DMS 273 treated with DMSO at 0.1 percent for 48 hours (cell line): ENCODE data around the gene CDK14.
A peak's percentile ranks its signal among the peaks of the same experiment; 100 is the strongest.

ENCODE experiments used
- DNase-seq: peaks from one replicate; lab custom pipeline; 2025; lab: John Stamatoyannopoulos, UW

Gene CDK14

DNA sequence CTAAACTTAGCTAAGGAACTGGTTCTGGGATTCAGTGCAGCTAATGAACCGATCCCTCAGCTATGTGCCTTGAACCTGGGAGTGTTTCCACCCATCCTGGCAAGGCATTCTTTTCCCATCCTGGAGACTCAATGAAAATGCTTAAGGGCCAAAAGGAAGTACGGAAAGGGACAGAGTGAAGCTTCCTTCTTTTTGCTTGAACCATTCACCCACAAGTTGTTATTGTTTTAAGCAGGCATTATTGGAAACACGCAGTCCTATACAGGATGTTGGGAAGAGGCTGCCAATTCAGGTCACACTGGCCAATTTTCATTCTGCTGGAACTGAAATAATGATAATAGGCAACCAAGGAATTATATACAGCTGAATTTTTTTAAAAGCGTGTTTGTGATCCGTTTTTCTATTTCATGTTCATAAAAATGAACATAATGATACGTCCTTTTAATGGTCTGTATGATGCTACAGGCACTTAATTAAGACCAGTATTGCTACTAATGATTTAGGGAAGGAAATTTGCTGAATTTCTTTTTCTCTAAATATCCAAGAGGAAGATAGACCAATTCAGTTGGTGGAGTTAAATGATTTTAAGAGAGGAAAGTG lies 610.3 kb downstream of the CDK14 start:
- no peak for DNase-seq

DNA sequence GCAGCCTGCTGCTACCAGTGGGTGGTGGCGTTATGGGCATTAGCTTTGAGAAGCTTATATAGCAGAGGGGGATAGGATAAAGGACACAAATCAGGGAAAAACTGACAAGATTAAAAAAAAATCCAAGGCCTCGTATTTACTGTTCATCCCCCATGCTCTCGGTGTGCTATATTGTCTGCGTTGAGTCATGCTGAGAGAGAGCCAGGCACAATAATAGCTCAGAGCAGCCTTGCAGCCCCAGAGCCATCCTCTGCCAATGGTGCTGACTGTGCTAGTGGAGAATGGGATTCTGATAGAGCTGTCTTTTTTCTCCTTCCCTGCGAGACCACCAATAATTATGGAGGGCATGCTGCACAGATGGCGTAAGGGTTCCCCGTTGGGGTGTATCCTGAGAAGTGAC lies 616.5 kb downstream of the CDK14 start:
- no peak for DNase-seq

DNA sequence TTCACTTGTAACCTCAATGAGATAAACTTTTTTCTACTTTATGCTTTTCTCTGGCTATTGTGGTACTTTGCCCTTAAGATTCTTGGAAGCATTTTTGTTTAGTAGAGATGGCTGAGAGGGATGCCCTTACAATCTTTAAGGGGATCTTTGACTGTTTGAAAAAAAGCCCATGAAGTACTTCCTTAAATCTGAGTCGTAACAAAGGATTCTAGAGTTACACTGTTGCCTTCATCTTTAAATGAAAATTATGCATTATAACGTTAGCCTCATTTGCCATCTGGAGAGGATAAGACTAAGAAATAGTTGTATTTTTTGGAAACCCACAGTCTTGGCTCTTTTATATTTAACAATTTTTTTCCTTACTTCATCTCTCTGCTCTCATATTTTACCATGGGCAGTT lies 630.3 kb downstream of the CDK14 start:
- no peak for DNase-seq

DNA sequence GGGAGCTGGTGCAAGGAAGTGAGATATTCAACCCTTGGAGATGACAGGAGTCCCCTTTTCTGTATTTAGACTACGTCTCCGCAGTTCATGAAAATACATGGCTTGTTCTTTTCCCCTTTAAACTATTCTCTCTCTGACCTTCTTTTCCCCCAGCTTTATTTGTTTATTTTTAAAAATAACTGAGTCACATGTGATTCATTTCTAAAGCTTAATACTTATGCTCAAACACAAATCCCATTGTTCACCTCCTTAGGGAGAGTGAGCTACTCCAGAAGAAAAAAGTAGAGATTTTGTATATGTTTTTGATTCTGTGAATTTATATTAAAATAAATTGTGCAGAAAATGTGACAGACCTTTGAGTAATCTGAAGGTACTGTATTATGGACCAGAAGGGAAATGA lies 632.2 kb downstream of the CDK14 start:
- no peak for DNase-seq

DNA sequence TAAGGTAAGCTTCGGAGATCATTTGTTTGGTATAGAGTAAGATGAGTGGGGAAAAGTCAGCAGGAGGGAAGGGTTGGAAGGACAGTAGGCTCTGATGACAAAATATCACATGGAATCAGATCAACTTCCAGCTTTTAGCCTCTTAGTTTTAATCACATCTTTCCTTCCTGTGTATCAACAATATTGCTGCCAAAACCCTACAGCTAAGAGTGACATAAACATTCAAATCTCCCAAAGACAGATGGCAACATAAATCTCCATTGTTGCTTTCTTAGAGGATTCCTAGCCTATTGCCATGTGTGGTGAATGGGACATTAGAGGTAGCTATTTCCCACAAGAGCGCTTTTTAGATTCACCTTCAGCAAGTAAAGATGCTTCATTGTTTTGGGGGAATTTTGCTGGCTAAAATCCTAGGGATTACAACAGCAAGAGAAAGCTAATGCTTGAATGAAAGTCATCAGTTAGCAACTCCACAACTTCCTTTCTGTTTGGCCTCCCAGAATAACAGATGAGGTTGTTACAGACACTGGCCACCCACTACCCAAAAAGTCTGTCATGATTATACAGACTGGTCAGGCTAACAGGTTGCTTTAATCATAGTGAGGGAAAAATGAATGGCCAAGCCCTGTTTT lies 632.9 kb downstream of the CDK14 start:
- no peak for DNase-seq

DNA sequence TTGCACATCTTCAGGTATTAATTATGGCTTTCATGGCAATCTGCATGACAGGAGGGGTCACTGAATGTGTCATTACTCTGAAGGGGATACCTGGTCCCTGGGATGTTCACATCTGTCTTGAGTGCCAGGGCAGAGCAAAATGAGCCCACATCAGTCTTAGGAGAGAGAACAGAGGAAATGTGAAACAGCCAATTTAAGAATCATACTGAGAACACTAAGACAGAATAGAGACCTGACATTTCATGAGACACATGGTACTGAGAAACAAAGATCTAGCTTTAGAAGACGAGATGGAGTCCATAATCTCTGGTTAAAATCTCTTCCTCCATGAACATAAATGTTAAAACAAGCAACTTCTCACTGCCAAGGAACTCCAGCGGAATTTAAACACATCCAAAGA lies 634.0 kb downstream of the CDK14 start:
- DNase-seq, result no peak

DNA sequence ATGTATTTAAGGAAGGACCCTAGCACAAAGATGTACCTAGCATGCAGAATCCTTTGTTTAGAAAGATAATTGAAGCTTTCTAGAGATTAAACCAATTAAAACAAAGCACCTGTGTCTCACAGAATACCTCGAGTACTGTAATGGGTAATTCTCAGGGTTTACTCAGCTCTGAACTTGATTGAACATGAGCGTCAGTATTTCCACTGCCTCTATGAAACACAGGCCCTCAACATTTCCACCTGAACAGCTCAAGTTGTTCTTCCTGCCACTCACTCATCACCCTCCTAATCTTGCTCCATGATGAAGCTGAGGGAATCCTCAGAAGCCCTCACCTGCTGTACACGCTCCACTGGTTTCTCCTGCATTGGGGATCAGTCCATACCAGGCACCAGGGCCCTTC lies 634.4 kb downstream of the CDK14 start:
- DNase-seq, result no peak

DNA sequence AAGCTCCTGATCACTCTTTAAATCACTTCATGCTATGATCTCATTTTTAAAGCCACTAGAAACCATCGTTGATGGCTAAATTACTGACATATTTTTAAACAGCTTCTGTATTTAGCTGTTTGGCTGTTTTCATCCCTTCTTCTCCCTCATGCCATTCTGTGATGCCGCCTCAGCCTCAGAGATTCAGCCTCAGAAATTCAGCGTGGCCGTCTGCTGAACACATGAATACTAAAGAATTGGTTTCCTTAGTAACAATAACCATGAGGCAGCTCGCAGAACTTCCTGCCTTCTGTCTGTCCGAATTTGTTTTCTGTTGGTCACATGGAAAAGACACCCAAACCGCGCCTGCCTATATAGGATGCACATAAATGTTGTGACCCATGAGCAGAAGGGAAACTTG lies 637.1 kb downstream of the CDK14 start:
- no peak for DNase-seq

DNA sequence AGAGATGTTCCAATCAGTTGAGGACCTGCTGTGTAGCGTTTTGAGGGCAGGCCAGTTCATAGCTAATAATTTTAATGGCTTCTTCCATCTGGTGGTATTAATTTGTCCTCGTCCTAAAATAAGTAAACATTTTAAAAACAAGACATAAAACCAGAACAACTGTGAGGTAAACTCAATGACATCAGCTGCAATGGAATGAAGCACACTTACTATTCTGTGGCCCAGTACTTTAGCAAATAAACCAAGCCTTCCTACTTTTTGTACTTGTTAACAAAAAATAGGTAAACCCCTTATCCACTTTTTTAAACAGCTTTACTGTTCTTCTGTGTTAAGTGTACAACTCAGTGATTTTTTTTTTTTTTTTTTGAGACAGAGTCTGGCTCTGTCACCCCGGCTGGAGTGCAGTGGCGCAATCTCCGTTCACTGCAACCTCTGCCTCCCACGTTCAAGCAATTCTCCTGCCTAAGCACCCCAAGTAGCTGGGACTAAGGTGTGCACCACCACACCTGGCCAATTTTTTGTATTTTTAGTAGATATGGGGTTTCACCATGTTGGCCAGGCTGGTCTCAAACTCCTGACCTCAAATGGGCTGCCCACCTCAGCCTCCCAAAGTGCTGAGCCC lies 639.2 kb downstream of the CDK14 start:
- DNase-seq, result no peak

DNA sequence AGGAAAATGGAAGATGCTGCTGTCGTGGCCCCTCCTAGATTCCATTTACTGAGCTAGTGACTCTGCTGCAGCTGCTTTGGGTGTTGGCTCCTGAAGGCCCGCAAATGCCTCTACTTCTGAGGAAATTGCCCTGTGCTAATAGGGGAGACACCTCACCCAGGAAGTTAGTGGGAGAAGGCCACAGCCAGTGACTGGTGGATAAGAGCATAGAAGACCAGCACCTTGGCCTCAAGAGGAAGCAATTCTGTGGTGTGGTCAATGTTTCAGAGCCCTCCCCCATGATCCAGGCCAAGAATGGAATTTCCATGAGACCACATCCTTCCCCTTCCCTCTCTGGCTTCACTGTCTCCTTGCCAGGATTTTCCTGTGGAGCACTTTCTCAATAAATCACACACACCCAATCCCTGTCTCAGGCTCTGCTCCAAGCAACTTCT lies 643.1 kb downstream of the CDK14 start:
- no peak for DNase-seq

DNA sequence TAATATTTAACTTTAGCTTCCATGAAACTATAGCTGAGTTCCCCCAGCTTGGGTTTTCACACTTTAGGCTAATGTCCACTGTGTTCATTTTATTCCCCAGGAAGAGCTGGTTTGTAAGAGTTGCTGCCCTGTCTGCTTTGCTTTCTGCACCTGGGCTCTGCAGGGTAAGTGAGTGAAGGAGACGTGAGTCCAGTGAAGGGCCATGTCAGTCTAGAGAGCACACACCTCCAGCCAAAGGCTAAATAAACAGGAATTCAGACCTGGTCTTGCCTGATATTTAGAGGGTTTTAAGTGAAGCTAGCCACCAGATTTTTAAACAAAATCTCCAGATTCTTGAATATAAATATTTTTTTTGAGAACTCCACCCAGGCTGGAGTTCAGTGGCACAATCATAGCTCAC lies 643.7 kb downstream of the CDK14 start:
- DNase-seq, result no peak

DNA sequence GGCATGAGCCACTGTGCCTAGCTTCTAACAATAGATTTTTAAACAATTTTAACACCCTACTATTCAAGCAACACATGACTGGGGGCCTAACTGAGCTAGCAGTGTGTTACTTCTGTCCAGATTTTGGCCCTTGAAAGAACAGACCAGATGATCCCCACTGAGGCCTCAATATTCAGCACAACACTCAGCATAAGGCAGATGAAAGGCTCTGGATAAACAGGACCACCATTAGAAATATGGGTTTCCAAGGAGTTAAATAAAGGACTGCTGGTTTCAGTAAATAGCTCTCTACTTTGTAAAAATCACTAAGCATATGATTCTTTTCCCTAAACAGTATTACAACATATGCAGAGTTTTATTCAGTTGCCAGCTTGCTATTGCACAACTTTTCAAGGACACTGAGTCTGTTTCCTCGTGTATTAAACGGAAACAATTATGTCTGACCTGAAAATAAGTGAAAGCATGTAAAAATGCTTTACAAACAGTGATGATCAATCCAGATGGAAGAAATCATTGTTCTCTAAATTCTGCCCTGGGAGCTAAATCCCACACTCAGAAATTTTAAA lies 644.3 kb downstream of the CDK14 start:
- DNase-seq, result no peak

DNA sequence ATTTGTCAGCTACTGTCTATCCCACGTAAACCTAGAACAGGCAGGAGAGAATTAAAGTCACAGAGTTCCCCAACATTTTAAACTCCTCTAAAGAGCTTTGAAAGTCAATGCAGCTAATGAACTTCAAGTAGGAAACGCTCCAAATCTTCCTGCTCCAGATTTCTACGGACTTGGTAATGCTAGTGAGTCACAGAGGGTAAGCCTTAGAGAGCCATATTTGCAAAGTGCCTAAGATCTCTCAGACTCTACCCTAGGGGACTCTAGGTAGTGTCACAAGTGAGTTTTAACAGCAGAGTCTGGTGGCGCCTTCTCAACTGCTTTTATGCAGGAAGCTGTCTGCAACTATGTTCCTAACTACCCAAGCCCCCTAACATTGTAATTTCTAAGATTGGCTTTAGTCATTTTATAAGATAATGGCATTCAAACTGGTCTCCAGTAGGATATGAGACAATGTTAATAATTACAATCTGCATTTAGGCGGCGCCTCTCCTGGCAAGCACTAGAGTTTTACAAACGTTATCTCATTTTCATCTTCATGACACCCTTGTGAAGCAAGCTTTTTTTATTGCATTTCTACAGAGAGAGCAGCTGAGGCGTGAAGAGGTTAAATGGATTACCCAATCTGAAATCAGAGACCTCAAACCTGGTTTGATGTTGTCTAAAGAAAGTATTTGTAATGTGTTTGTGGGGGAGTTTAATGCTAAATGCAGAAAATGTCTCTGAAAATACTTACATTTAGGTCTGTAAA lies 646.1 kb downstream of the CDK14 start:
- DNase-seq, result no peak

DNA sequence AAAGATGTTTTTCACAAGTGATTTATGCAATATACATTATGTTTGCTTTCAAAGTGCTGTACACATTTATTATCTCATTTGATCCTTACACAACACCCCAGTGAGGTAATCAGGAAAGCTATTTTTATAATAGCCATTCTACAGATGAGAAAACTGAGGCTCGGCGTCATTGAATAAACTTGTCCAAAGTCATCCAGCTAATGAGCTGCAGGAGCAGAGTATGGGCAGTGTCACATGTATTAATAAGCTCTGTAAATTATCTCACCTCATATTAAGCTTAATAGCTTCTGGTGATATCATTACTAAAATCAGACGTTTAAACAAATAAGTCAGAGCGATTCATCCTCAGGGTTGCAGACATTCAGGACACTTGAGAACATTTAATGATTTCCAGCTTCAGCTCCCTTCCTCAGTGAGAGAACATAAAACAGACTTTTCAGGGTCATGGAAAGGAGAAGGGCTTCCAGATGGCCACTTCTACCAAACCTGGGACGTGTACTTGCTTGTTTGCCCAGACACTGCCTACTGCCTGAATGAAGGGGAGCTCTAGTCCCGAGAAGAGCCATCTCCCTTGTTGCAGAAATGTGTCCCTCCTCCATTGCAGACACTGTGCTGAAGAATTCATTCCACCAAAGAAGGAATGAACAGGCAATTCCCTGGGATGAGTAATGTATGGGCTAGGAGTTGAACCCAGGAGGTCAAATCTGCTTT lies 647.6 kb downstream of the CDK14 start:
- DNase-seq, result peak; percentile 8

DNA sequence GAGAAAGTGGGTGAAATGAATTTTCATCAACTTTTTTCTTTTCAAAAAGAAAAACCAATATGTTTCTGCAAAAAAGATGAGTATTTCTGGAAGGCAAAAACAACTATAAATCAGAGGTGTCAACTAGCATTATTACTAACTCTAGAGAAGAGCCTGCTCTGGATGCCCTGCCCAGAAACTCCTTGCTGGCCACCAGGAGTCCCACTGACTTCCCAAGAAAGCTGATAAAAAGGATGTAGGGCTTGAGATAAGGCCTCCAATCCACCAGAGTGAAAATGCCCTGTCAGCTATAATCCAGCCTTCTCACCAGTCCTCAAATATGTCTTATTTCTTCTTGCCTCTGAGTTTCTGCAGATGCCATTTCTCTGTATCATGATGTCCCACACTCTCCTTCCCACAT lies 651.4 kb downstream of the CDK14 start:
- DNase-seq, result no peak

DNA sequence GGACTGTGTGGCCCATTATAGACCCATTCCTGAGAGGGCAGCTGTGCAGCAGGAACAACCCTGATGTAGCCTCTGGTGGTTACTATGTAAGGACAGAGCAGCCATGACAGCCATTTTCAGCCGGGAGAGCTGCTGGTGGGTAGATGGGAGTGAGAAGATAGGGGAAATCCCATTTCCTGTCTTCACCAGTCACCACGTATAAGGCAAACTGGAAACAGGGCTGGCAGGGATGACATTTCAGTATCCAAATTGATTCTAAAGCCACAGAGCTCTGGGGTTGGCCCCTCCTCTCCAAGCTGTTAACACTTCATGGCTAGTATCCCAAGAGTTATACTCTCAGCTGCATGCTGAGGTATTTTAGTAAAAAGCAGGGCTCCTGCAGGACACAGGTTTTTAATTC lies 652.9 kb downstream of the CDK14 start:
- no peak for DNase-seq

DNA sequence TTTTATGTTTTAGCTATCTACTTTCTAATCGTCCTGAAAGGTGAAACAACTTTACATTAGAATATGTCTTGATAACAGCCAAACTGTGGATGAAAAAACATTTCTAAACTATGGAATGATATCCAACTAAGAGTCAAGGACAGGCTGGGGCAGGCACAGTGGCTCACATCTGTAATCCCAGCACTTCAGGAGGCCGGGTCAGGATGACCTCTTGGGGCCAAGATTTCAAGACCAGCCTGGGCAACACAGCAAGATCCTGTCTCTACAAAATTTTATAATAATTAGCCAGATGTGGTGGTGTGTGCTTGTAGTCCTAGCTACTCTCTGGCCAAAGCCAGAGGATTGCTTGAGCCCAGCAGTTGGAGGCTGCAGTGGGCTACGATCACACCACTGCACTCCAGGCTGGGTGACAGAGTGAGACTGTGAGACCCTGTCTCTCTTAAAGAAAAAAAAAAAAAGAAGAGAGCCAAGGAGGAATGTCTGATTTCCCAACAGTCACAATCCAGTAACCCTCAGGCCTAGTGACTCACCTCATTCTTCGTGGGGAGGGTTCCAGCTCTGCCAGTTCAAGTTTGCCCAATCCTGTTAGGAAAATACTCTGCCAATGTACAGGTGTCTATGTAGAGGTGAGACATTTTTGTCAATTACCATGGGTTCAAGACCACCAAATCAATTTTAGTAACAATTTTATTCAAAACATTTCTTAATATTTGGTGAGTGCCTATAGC lies 653.5 kb downstream of the CDK14 start:
- DNase-seq, result no peak

DNA sequence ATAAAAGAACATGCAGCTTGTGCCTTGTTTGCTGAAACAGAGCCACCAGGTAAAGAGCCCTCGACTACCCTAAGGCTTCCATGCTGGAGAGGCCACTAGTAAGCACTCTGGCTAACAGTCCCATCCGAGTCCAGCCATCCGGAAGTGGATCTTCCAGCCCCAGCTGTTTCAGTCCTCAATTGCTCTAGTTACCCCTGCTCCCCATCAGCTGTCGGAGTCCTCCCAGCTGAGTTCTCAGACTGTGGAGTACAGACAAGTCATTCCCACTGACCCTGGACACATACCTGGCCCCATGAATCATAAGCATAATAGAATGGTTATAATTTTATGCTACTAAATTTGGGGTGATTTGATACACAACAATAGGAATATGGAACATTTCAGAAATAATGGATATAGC lies 654.6 kb downstream of the CDK14 start:
- no peak for DNase-seq

DNA sequence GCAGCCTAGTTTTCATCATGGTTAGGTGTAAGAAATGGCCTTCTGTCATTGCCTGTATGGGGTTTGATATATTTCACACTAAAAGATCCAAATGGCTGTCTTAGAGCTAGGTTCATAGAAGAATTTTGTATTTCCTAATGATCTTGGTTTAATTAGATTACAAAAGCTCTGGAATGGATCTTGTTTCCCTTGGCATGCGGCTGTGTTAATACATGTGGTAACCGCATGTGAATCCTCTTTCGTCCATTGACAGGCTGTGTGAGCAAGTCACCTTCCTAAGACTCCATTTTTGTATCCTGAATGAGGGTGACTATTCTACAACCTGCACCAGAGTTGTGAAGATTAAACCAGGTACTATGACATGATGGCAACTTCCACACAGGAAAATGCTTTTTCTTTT lies 655.8 kb downstream of the CDK14 start:
- DNase-seq, result no peak
